CD14-positive monocyte (primary cell): Measurements from ENCODE around the gene TCOF1. TPM values are rescaled to one million over a fixed set of nuclear protein-coding genes. Genes with fewer than 3 reads are reported as not detected.

ENCODE experiments used
- DNase-seq, 3 donors: peaks; one replicate each; pipeline ENCODE4 v3.0.0-alpha.2; 2011 to 2022
- H2AFZ ChIP-seq: 2 replicates; pipeline ENCODE4 v1.6.0; 2012; ENCODE audit warnings: mild to moderate bottlenecking, low read depth, low read length, inconsistent platforms; ENCODE audit not compliant: insufficient read depth, poor library complexity, severe bottlenecking
- H3K27ac ChIP-seq, 2 donors: 1 replicate in 1 of 2; 2 replicates in 1 of 2; pipeline ENCODE4 v1.5.1; 2012 to 2013; ENCODE audit warnings: low read length in 2 of 2, control low read depth in 1 of 2, inconsistent platforms in 1 of 2, low read depth in 1 of 2, mild to moderate bottlenecking in 1 of 2
- H3K27me3 ChIP-seq, 2 donors: one replicate each; pipeline versions ENCODE4 v1.6.0 to v1.6.1; 2011 to 2013; ENCODE audit warnings: low read length in 2 of 2; ENCODE audit not compliant: control insufficient read depth in 2 of 2, insufficient read depth in 2 of 2
- H3K36me3 ChIP-seq, 2 donors: replicated peaks in 1 of 2; 1 replicate in 1 of 2; 2 replicates in 1 of 2; pipeline versions ENCODE4 v1.5.1 to v1.6.1; 2012 to 2013; ENCODE audit warnings: low read length in 2 of 2, control low read depth in 1 of 2, inconsistent platforms in 1 of 2, mild to moderate bottlenecking in 1 of 2; ENCODE audit not compliant: insufficient read depth in 2 of 2, control insufficient read depth in 1 of 2
- H3K4me1 ChIP-seq, 2 donors: 1 replicate in 1 of 2; 2 replicates in 1 of 2; pipeline versions ENCODE4 v1.5.1 to v1.6.1; 2012 to 2013; ENCODE audit warnings: low read length in 2 of 2, control low read depth in 1 of 2, inconsistent platforms in 1 of 2, mild to moderate bottlenecking in 1 of 2, moderate library complexity in 1 of 2; ENCODE audit not compliant: insufficient read depth in 2 of 2, control insufficient read depth in 1 of 2
- H3K4me2 ChIP-seq: replicated peaks from 2 replicates; pipeline ENCODE3; 2012; ENCODE audit warnings: low read length, moderate library complexity, mild to moderate bottlenecking; ENCODE audit not compliant: poor library complexity, severe bottlenecking; ENCODE audit errors: extremely low read depth
- H3K4me3 ChIP-seq, 3 experiments: fragments of 200-600 bp in 1 of 3; sonication (generic) in 1 of 3; replicated peaks in 1 of 3; 1 replicate in 2 of 3; 2 replicates in 1 of 3; pipeline ENCODE4 v1.5.1; 2011 to 2013; ENCODE audit warnings: low read length in 3 of 3, mild to moderate bottlenecking in 3 of 3, control low read depth in 2 of 3, low read depth in 2 of 3, inconsistent platforms in 1 of 3, moderate library complexity in 1 of 3
- H3K79me2 ChIP-seq: 2 replicates; pipeline ENCODE4 v1.6.0; 2012; ENCODE audit warnings: mild to moderate bottlenecking, control low read depth, inconsistent platforms, low read length, moderate library complexity; ENCODE audit not compliant: insufficient read depth
- H3K9ac ChIP-seq: 2 replicates; pipeline ENCODE4 v1.6.0; 2017; ENCODE audit warnings: low read length, mild to moderate bottlenecking; ENCODE audit not compliant: insufficient read depth, poor library complexity, severe bottlenecking
- H3K9me3 ChIP-seq, 2 donors: replicated peaks in 1 of 2; 1 replicate in 1 of 2; 2 replicates in 1 of 2; pipeline versions ENCODE4 v1.5.1 to v1.6.1; 2012 to 2013; ENCODE audit warnings: low read length in 2 of 2, control low read depth in 1 of 2; ENCODE audit not compliant: control insufficient read depth in 1 of 2, insufficient read depth in 1 of 2
- H4K20me1 ChIP-seq: 2 replicates; pipeline ENCODE4 v1.6.0; 2012; ENCODE audit warnings: mild to moderate bottlenecking, low read length, control low read depth, moderate library complexity; ENCODE audit not compliant: insufficient read depth
- H3K27ac Mint-ChIP-seq, 7 donors: one replicate each; pipeline ENCODE4 v1.8.0; 2020; ENCODE audit warnings: mild to moderate bottlenecking in 7 of 7, mixed read lengths in 7 of 7, moderate library complexity in 6 of 7, inconsistent platforms in 2 of 7
- H3K27me3 Mint-ChIP-seq, 3 donors: one replicate each; pipeline ENCODE4 v1.8.0; 2021 to 2022; ENCODE audit warnings: low read depth in 3 of 3, mild to moderate bottlenecking in 3 of 3, mixed read lengths in 3 of 3, moderate library complexity in 3 of 3, inconsistent platforms in 1 of 3
- H3K36me3 Mint-ChIP-seq, 2 donors: one replicate each; pipeline ENCODE4 v1.8.0; 2020; ENCODE audit warnings: mixed read lengths in 2 of 2, inconsistent platforms in 1 of 2, mild to moderate bottlenecking in 1 of 2
- H3K4me1 Mint-ChIP-seq: one replicate; pipeline ENCODE4 v1.8.0; 2020; ENCODE audit warnings: mild to moderate bottlenecking, mixed read lengths
- H3K4me3 Mint-ChIP-seq, 2 donors: one replicate each; pipeline ENCODE4 v1.8.0; 2020; ENCODE audit warnings: mild to moderate bottlenecking in 2 of 2, mixed read lengths in 2 of 2, moderate library complexity in 1 of 2
- H3K9me3 Mint-ChIP-seq, 7 donors: one replicate each; pipeline ENCODE4 v1.8.0; 2020 to 2022; ENCODE audit warnings: mixed read lengths in 7 of 7, mild to moderate bottlenecking in 6 of 7, moderate library complexity in 6 of 7, inconsistent platforms in 2 of 7
- WGBS: methylation state at CpG from one replicate; pipeline ENCODE4 v1.1.5; 2013; ENCODE audit warnings: missing lambda C conversion rate; ENCODE audit not compliant: insufficient coverage; 5-methylcytosine and 5-hydroxymethylcytosine counted together
- intact Hi-C, 2 donors: fragments of 100-400 bp; cut with micrococcal nuclease; formaldehyde crosslinking; loops; one replicate each; pipeline versions ENCODE4 v1.15.0 to v1.15.1; 2023
- polyA plus RNA-seq, 3 donors: library from polyadenylated mRNA; depleted of rRNA in 1 of 3; unstranded in 2 of 3; stranded (reverse) in 1 of 3; fragments of 300-500 nt in 2 of 3; fragments of >200 nt in 1 of 3; fragmentation: Illumina TruSeq in 2 of 3; gene quantifications; 1 replicate in 2 of 3; 2 replicates in 1 of 3; pipeline ENCODE4 v1.2.3, GENCODE V29; 2012 to 2021
- TF ChIP-seq, protein P1 (sequence below): fragments of 200-600 bp; IDR thresholded peaks from one replicate; pipeline ENCODE4 v1.8.0; 2022; ENCODE audit warnings: antibody characterized with exemption, mild to moderate bottlenecking

The TCOF1 gene
- polyA plus RNA-seq, 3 donors, result 1.4 to 18.0 (median 2.3) TPM

DNA sequence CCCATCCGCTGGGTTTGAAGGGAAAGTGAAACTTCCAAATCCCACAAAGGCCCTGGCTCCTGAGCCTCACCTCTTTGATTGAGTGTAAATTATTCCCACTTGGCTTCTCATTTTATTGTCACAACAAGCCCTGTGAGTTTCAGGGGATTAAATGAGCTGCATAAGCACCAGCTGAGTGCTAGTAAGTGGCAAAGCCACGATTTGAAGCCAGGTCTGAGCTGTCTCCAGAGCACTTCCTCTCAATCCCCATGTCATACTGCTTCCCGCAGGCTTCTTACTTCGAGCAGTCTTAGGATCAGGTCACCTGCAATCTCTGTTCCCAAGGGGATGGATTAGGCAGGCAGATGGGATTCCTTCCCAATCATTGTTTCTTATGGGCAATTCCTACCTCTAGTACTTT is 74.1 kb downstream of the TCOF1 start:
- H3K27ac Mint-ChIP-seq, result peak overlapping the region in 1 of 7 donors; percentile 15
- H3K4me3 Mint-ChIP-seq, result no peak overlapping the region
- no peaks in the 10 kb centered on the region for H4K20me1 ChIP-seq
- H2AFZ ChIP-seq, result peak overlapping the region; percentile 21
- H3K4me2 ChIP-seq, result no peak overlapping the region
- intact Hi-C loops, result no loop called here
- no peaks in the 10 kb centered on the region for H3K9me3 ChIP-seq
- 50% methylated on average over 1 of the region's 4 CpGs for WGBS
- no peak overlapping the region for H3K9ac ChIP-seq
- H3K27me3 Mint-ChIP-seq, result peaks cover 0 to 7% (median 1%) of the 10 kb centered on the region in 3 donors
- TF ChIP-seq, protein P1, sequence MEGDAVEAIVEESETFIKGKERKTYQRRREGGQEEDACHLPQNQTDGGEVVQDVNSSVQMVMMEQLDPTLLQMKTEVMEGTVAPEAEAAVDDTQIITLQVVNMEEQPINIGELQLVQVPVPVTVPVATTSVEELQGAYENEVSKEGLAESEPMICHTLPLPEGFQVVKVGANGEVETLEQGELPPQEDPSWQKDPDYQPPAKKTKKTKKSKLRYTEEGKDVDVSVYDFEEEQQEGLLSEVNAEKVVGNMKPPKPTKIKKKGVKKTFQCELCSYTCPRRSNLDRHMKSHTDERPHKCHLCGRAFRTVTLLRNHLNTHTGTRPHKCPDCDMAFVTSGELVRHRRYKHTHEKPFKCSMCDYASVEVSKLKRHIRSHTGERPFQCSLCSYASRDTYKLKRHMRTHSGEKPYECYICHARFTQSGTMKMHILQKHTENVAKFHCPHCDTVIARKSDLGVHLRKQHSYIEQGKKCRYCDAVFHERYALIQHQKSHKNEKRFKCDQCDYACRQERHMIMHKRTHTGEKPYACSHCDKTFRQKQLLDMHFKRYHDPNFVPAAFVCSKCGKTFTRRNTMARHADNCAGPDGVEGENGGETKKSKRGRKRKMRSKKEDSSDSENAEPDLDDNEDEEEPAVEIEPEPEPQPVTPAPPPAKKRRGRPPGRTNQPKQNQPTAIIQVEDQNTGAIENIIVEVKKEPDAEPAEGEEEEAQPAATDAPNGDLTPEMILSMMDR, result no peak
- DNase-seq, result no peak
- H3K4me1 ChIP-seq, result peaks cover 9 to 12% of the 10 kb centered on the region in 2 donors
- no peak overlapping the region for H3K27ac ChIP-seq
- no peaks in the 10 kb centered on the region for H3K9me3 Mint-ChIP-seq
- H3K4me3 ChIP-seq, result no peak overlapping the region
- no peaks in the 10 kb centered on the region for H3K36me3 Mint-ChIP-seq
- H3K79me2 ChIP-seq, result no peaks in the 10 kb centered on the region
- H3K36me3 ChIP-seq, result no peaks in the 10 kb centered on the region
- no peaks in the 10 kb centered on the region for H3K27me3 ChIP-seq
- peaks cover 20% of the 10 kb centered on the region for H3K4me1 Mint-ChIP-seq

DNA sequence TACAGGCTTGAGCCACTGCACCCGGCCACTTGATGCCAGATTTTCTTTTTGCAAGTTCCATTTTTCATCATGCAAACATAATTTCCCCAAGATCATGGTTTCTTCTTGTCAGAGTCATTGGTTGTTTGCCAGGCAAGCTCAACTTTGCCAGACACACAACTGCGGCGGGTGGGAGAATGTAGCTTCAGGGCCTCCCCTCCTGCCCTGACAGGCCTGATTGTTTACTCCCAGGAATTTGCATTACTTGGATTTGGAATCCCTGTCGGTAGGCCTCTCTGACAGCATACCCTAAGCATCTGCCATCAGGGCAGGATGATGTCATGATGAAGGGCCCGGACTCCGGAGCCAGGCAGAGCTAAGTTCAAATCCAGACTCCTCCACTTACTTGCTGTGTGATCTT is 77.0 kb downstream of the TCOF1 start:
- H3K4me1 ChIP-seq, result peaks cover 6 to 9% of the 10 kb centered on the region in 2 donors

More for the DNA sequence above, 77.0 kb downstream of the TCOF1 start:
- Histone ChIP-seq H3K27me3 (no peaks in the 10 kb centered on the region), H3K4me3 (no peak overlapping the region), H3K9me3 (no peaks in the 10 kb centered on the region), H3K4me2 (no peak overlapping the region), H4K20me1 (no peaks in the 10 kb centered on the region), H3K9ac (no peak overlapping the region), H3K79me2 (no peaks in the 10 kb centered on the region), H2AFZ (no peak overlapping the region), H3K36me3 (no peaks in the 10 kb centered on the region), H3K27ac (no peak overlapping the region)
- WGBS, result 94% methylated on average over 3 of the region's 6 CpGs
- no peak for DNase-seq
- Mint-ChIP-seq H3K4me3 (no peak overlapping the region), H3K27me3 (peaks cover 0 to 2% (median 0%) of the 10 kb centered on the region in 3 donors), H3K36me3 (no peaks in the 10 kb centered on the region), H3K27ac (no peak overlapping the region), H3K4me1 (peaks cover 17% of the 10 kb centered on the region), H3K9me3 (no peaks in the 10 kb centered on the region)
- intact Hi-C loops, result no loop called here
- TF ChIP-seq, protein P1, result no peak
